Measurements from ENCODE around the gene GPSM3. TPM values are rescaled to one million over a fixed set of nuclear protein-coding genes. Genes with fewer than 3 reads are reported as not detected.

Gene GPSM3
- total RNA-seq, 1 donor from 2014 or later, result 16.2 TPM

GRCh38 chr6:32216998-32217397 lies 24.6 kb upstream of the GPSM3 start:
- DNase-seq (ENCODE audit: extremely low spot score in 2 of 2), result no peak
- no peaks in the 10 kb centered on the region for H3K27me3 ChIP-seq
- TF ChIP-seq CTCF (IDR thresholded peaks at IDR 0.05), result no peak
- no peak for TF ChIP-seq POLR2A (IDR thresholded peaks at IDR 0.05)
- no peak for TF ChIP-seq POLR2AphosphoS5 (IDR thresholded peaks at IDR 0.05; ENCODE audit: insufficient read depth in 1 of 2, low read depth in 1 of 2)
- intact Hi-C loops (cut with DNase I), result no loop called here
- H3K4me3 ChIP-seq, result no peak overlapping the region
- H3K27ac ChIP-seq, result no peak overlapping the region
- H3K9me3 ChIP-seq, result no peaks in the 10 kb centered on the region
- no peaks in the 10 kb centered on the region for H3K36me3 ChIP-seq
- no peaks in the 10 kb centered on the region for H3K4me1 ChIP-seq

GRCh38 chr6:32216285-32216684 lies 23.8 kb upstream of the GPSM3 start:
- intact Hi-C loops (cut with DNase I), result no loop called here
- H3K36me3 ChIP-seq, result no peaks in the 10 kb centered on the region
- no peaks in the 10 kb centered on the region for H3K27me3 ChIP-seq
- H3K27ac ChIP-seq, result no peak overlapping the region
- no peaks in the 10 kb centered on the region for H3K9me3 ChIP-seq
- no peak overlapping the region for H3K4me3 ChIP-seq
- H3K4me1 ChIP-seq, result no peaks in the 10 kb centered on the region
- no peak for DNase-seq (ENCODE audit: extremely low spot score in 2 of 2)
- no peak for TF ChIP-seq POLR2AphosphoS5 (IDR thresholded peaks at IDR 0.05; ENCODE audit: insufficient read depth in 1 of 2, low read depth in 1 of 2)

- intact Hi-C loops (cut with DNase I), result no loop called here
- H3K27ac ChIP-seq, result no peak overlapping the region
- TF ChIP-seq POLR2A (IDR thresholded peaks at IDR 0.05) (no peak), CTCF (IDR thresholded peaks at IDR 0.05) (no peak), POLR2AphosphoS5 (IDR thresholded peaks at IDR 0.05; ENCODE audit: insufficient read depth in 1 of 2, low read depth in 1 of 2) (no peak)
- H3K9me3 ChIP-seq, result no peaks in the 10 kb centered on the region
- no peaks in the 10 kb centered on the region for H3K4me1 ChIP-seq
- DNase-seq (ENCODE audit: extremely low spot score in 2 of 2), result no peak
- no peaks in the 10 kb centered on the region for H3K36me3 ChIP-seq
- no peaks in the 10 kb centered on the region for H3K27me3 ChIP-seq
- no peak overlapping the region for H3K4me3 ChIP-seq
Observed at GRCh38 chr6:32215617-32216016, 23.2 kb upstream of the GPSM3 start.

- no peak for DNase-seq (ENCODE audit: extremely low spot score in 2 of 2)
- H3K36me3 ChIP-seq, result no peaks in the 10 kb centered on the region
- TF ChIP-seq POLR2AphosphoS5 (IDR thresholded peaks at IDR 0.05; ENCODE audit: insufficient read depth in 1 of 2, low read depth in 1 of 2) (no peak), POLR2A (IDR thresholded peaks at IDR 0.05) (no peak), CTCF (IDR thresholded peaks at IDR 0.05) (no peak)
- intact Hi-C loops (cut with DNase I), result no loop called here
- no peak overlapping the region for H3K4me3 ChIP-seq
- H3K27me3 ChIP-seq, result no peaks in the 10 kb centered on the region
- no peaks in the 10 kb centered on the region for H3K9me3 ChIP-seq
- H3K27ac ChIP-seq, result no peak overlapping the region
- H3K4me1 ChIP-seq, result no peaks in the 10 kb centered on the region
Observed at GRCh38 chr6:32214126-32214525, 21.7 kb upstream of the GPSM3 start.

GRCh38 chr6:32213649-32214048 lies 21.2 kb upstream of the GPSM3 start:
- no peaks in the 10 kb centered on the region for H3K36me3 ChIP-seq
- H3K4me1 ChIP-seq, result no peaks in the 10 kb centered on the region
- H3K27ac ChIP-seq, result no peak overlapping the region
- no peaks in the 10 kb centered on the region for H3K27me3 ChIP-seq
- intact Hi-C loops (cut with DNase I), result no loop called here
- no peak for DNase-seq (ENCODE audit: extremely low spot score in 2 of 2)
- no peak for TF ChIP-seq CTCF (IDR thresholded peaks at IDR 0.05)
- no peak for TF ChIP-seq POLR2AphosphoS5 (IDR thresholded peaks at IDR 0.05; ENCODE audit: insufficient read depth in 1 of 2, low read depth in 1 of 2)
- no peak for TF ChIP-seq POLR2A (IDR thresholded peaks at IDR 0.05)
- H3K4me3 ChIP-seq, result no peak overlapping the region
- H3K9me3 ChIP-seq, result no peaks in the 10 kb centered on the region

Measured in vagina (tissue), 2 donors.